ENCODE data around the gene RLN3.

DNA sequence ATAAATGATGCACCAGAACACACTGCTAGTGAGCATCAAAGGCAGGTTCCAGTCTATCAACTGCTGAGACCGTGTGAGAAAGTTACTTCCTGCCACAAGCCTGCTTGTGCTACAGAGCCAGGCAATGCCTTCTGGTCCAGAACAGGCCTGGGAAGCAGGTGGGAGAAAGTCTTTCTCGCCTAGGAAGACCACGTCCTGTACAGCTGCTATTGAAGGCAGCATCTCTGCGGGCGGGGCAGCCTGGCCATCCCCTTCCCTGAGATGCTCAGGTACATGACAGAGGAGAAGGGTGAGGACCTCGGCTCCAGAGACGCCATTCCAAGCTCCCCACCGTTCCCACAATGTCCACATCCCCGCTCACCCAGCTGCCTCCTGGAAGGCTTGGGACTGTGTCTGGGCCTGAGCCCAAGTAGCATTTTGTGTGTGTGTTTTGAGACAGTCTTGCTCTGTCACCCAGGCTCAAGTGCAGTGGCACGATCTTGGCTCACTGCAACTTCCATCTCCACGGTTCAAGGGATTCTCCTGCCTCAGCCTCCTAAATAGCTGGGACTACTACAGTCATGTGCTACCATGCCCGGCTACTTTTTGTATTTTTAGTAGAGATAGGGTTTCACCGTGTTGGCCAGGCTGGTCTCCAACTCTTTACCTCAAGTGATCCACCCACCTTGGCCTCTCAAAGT is 25.2 kb upstream of the RLN3 start:
- no peak for TF ChIP-seq CTCF (IDR thresholded peaks at IDR 0.05)
- no peak for TF ChIP-seq POLR2AphosphoS5 (IDR thresholded peaks at IDR 0.05)

Data from breast epithelium (tissue), 3 donors.